Measurements from ENCODE around the gene ACOXL.

ACOXL gene

DNA sequence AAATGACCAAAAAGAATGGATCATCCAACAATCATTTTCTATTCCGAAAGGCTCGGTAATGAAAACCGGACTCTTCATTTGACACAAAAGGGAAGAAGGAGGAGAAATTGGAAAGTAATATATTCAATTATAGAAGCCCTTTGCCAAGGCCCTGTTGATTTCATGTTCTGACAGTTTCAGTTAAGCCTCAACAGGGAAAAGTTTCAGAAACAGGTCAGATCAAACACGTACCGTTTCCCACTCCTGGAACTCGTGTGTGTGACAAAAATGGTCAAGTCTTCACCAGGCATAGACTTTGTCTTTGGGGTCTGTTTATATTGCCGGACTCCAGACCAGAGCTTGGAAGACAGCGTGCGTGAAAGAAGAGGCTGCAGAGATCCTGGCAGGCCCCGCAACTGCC is 287.0 kb downstream of the ACOXL start:
- Histone ChIP-seq H3K4me3 (replicated peaks; ENCODE audit: low read depth, low read length) (no peak overlapping the region), H3K27me3 (replicated peaks; ENCODE audit: control insufficient read depth, insufficient read depth, low read length) (no peaks in the 10 kb centered on the region; the same call in 1 of the 2 replicates), H3K36me3 (ENCODE audit: control insufficient read depth, insufficient read depth, low read length) (no peaks in the 10 kb centered on the region)
- no peak for TF ChIP-seq CTCF (IDR thresholded peaks at IDR 0.05; ENCODE audit: insufficient read depth, low read length, poor library complexity, severe bottlenecking)
- DNase-seq (ENCODE audit: extremely low read depth, insufficient read length), result no peak

GRCh38 chr2:111022633-111023032 is 290.3 kb downstream of the ACOXL start:
- DNase-seq (ENCODE audit: extremely low read depth, insufficient read length), result no peak
- no peak for TF ChIP-seq CTCF (IDR thresholded peaks at IDR 0.05; ENCODE audit: insufficient read depth, low read length, poor library complexity, severe bottlenecking)
- Histone ChIP-seq H3K36me3 (ENCODE audit: control insufficient read depth, insufficient read depth, low read length) (no peaks in the 10 kb centered on the region), H3K27me3 (replicated peaks; ENCODE audit: control insufficient read depth, insufficient read depth, low read length) (no peaks in the 10 kb centered on the region; the same call in 1 of the 2 replicates), H3K4me3 (replicated peaks; ENCODE audit: low read depth, low read length) (no peak overlapping the region)

GRCh38 chr2:111024496-111024895 is 292.1 kb downstream of the ACOXL start:
- no peak for TF ChIP-seq CTCF (IDR thresholded peaks at IDR 0.05; ENCODE audit: insufficient read depth, low read length, poor library complexity, severe bottlenecking)
- no peak for DNase-seq (ENCODE audit: extremely low read depth, insufficient read length)
- no peaks in the 10 kb centered on the region; the same call in 1 of the 2 replicates for H3K27me3 ChIP-seq (replicated peaks; ENCODE audit: control insufficient read depth, insufficient read depth, low read length)
- H3K4me3 ChIP-seq (replicated peaks; ENCODE audit: low read depth, low read length), result no peak overlapping the region
- H3K36me3 ChIP-seq (ENCODE audit: control insufficient read depth, insufficient read depth, low read length), result no peaks in the 10 kb centered on the region

- no peak for TF ChIP-seq CTCF (IDR thresholded peaks at IDR 0.05; ENCODE audit: insufficient read depth, low read length, poor library complexity, severe bottlenecking)
- no peaks in the 10 kb centered on the region; the same call in 1 of the 2 replicates for H3K27me3 ChIP-seq (replicated peaks; ENCODE audit: control insufficient read depth, insufficient read depth, low read length)
- no peak overlapping the region for H3K4me3 ChIP-seq (replicated peaks; ENCODE audit: low read depth, low read length)
- no peaks in the 10 kb centered on the region for H3K36me3 ChIP-seq (ENCODE audit: control insufficient read depth, insufficient read depth, low read length)
- no peak for DNase-seq (ENCODE audit: extremely low read depth, insufficient read length)
These were observed 292.9 kb downstream of the ACOXL start for GRCh38 chr2:111025288-111025687.

DNA sequence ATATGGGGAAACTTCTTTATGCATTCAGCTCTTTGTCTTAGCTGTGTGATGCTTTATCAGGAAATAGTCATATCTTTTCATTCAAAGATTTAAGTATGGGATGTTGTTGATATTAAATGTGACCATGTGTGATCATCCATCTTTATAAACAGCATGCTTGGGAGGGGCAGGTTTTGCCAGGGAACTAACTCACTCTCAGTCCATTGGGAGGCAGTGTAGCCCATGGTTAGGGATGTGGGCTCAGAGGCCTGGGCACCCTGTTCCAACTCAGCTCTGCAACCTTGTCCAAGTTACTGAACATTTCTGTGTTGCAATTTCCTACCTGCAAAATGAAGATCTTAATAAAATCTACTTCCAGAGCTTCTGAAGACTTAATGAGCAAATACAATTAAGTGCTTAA is 296.3 kb downstream of the ACOXL start:
- no peak for DNase-seq (ENCODE audit: extremely low read depth, insufficient read length)
- Histone ChIP-seq H3K36me3 (ENCODE audit: control insufficient read depth, insufficient read depth, low read length) (no peaks in the 10 kb centered on the region), H3K4me3 (replicated peaks; ENCODE audit: low read depth, low read length) (no peak overlapping the region), H3K27me3 (replicated peaks; ENCODE audit: control insufficient read depth, insufficient read depth, low read length) (peaks cover 4% of the 10 kb centered on the region)
- peak; percentile 12 for TF ChIP-seq CTCF (IDR thresholded peaks at IDR 0.05; ENCODE audit: insufficient read depth, low read length, poor library complexity, severe bottlenecking)

Measured in GM06990 (cell line).